GM18861 (cell line): ENCODE measurements around the gene OFD1.

Experiments
- ATAC-seq: cut with Tn5 transposase; IDR thresholded peaks from one replicate; pipeline ENCODE4 v1.9.1; 2021; ENCODE audit not compliant: unreplicated experiment

Gene OFD1

DNA sequence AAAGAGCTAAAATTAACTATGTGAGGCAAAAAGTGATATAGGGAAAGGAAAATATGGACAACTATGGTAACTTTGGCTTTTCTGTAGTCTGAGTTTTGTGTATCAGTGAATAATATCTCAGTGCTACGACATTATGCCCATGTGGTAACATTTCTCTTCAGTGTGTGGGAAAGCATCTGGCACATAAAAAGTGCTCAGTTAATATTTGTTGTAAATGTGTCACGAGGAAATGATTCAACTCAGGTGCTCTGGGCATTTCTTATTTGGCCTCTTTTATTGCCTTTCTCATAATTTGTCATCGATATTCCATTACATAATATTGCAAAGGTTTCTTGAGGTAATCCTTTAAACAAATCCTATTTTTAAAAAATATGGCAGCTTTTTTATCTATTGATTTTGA lies 17.6 kb downstream of the OFD1 start:
- ATAC-seq = no peak

DNA sequence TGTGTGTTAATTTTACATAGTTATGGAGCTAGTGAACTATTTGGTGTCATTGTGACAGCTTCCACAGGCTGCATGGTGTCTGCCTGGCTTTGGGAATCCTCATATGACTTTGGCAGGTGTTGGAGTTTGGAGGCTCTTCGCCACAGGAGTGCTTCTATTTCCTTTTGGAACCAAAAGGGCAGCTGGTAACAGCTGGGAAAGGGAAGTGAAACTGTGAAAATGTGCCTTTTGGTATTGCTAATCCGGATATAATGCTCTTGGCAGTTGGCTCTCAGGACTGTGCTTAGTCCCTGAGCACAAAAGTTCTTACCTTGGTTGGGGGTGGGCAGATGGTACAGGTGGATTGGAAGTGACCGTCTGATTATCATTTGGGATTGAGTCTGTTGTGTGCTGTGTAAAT lies 18.1 kb downstream of the OFD1 start:
- ATAC-seq = peak; percentile 47

DNA sequence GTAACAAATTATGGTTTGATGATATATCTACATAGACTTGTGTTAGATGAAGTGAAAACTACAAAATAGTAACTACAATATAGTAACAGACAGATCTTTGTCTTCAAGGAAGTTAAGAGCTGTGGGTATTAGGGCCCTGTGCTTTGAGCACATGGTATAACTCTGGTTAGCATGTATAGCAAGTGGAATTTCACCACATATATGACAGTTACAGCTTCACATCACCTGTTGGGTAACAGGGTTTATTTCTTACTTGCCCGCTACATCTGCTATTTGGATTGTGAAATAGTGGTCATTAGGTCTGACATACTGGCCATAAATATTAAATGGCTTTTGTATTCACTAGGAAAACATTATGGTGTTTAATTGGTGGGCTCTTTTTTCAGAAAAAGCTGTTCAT lies 20.2 kb downstream of the OFD1 start:
- ATAC-seq = no peak

DNA sequence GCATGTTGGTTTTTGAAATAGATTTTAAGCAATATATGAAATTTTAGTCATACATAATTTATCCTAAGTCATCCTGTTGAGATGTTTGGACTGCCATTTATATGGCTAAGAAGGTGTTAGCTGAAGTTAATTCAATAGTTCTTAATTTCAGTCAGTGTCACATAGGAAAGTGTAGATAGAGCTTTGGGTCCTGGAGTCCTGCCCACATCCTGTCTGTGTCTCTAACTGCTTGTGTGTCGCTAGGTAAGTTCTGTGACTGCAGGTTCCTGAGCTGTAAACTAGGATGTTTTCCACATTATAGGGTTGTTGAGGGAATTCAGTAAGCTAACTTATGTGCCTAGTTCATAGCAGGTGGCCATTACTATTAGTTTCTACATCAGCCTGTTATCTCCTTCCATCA lies 20.7 kb downstream of the OFD1 start:
- ATAC-seq = no peak

DNA sequence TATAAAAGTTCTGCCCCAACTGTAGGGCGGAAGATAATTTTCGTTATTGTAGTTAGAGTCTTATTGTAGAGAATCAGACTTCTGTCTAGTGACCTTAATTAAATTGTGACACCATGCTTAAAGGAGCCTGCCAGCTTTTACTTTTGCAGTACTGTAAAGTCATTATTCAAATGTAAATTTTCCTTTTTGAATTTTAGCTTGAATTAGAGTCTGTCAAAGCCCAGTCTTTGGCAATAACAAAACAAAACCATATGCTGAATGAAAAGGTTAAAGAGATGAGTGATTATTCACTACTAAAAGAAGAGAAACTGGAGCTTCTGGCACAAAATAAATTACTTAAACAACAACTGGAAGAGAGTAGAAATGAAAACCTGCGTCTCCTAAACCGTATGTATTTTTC lies 21.8 kb downstream of the OFD1 start:
- ATAC-seq = no peak

DNA sequence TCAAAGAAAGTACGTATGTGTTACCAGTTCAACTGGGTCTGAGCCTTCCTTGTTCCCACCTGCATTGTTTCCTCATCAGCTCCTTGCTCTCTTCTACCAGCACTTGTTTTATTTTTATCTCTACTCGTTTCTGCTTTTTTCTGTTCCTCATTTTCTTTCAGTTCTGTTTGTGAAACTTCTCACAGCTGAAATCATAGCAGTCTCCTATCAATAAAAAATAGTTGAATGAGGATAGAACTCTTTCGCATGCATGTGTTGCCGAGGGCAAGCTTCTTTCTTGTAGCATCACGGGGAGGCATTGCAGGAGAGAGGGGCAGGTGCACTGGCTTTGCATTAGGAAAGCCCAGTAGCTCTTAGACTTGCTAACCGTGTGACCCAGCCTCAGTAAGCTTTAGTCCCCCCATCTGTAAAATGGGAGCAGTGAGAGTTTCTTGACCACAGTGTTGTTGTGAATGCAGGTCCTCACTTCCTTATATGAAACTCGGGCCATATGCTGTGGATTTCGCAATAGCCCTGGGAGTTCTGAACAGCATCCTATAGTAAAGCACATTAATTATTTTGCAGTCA lies 24.7 kb downstream of the OFD1 start:
- ATAC-seq = peak; percentile 60

DNA sequence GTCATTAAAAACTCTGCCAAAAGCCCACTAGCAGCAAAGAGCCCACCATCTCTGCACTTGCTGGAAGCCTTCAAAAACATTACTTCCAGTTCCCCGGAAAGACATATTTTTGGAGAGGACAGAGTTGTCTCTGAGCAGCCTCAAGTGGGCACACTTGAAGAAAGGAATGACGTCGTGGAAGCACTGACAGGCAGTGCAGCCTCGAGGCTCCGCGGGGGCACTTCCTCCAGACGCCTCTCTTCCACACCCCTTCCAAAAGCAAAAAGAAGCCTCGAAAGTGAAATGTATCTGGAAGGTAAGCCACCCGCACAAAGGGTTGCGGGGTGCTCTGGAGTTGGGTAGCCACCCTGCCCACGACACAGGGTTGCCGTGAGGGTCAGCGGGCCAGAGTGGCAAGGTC lies 25.9 kb downstream of the OFD1 start:
- no peak for ATAC-seq

DNA sequence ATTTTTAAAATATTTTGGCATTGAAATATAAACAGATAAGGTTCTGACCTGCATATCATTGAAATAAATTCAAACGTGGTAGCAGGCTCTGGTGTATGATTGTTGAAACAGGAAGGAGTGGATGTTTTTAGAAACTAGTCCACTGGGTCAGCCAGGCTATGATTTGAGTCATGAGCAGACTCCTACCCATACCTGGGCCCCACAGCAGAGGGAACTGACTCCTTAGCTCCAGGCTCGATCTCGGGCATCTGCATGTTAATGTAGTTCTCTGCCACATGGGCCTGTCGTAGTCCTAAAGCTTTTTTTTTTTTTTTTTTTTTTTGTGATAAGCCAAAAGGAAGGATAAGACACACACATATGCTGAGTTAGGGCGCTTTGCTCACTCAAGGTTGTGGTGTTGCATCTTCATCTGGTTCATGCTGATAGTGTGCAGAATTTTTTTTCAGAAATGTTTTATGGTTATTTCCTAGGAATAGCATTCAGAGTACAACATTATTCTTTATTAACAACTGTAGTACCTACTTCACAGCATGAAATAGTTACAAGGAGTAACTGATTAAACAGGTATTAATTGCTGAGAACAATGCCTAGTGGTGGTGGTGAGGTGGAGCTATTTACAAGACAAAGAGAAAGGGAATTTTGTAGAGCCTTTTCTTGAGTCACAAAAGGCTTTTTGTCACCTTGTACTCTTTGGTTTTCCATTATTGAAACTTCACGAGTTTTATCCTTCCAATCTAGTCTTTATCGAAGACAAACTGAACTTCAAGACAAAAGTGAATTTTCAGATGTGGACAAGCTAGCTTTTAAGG lies 27.3 kb downstream of the OFD1 start:
- ATAC-seq = peak; percentile 55

DNA sequence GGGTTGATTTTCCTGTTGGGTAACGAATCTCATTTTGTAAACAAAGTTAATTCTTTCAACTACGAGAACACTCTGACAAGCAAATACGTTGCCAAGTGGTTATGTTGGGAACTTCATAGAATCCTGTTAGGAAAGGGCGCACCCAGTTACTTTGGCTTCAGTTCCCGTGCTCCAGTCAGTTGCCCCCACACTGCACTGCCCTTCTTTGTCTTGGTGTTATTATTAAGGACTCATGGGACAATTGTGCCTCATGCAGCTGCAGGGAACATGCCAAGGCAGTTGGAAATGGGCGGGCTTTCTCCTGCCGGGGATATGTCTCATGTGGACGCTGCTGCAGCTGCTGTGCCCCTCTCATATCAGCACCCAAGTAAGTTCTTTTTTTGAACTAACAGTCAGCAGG lies 28.9 kb downstream of the OFD1 start:
- no peak for ATAC-seq

DNA sequence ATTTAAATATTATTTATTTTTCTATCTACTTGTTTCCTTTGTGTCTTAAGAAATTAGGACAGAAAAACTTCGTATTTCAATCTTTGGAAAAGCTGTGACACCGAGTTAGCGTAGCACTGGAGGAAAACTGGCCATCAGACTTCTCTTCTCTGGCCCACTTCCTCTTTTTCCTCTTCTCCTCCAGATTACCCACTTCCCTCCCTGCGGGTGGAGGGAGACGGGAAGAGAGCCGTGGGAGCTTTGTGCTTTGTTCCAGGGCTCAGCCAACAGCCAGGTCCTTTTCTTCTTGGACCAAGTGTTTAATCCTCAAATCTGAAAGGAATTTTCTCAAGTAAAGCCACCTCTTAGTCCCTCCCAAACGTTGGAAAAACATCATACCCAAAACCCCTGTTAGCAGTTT lies 29.7 kb downstream of the OFD1 start:
- ATAC-seq = no peak

DNA sequence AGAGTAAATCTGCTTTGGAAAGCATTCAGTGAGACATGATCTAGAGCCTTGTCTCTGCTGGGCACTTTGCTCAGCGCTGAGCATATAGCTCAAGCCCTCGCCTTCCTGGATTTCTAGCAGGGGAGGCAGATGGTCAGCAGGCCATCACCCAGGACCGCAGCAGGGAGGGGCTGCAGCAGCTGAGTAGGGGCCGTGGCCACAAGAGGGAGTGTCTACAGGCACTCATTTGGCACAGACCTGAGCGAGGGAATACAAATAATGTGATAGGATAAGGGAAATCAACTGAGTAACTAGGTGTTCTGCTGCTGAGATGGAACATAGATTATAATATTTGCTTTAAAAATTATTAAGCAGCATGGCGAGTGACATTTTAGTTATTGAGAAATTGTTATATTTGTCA lies 30.2 kb downstream of the OFD1 start:
- no peak for ATAC-seq

DNA sequence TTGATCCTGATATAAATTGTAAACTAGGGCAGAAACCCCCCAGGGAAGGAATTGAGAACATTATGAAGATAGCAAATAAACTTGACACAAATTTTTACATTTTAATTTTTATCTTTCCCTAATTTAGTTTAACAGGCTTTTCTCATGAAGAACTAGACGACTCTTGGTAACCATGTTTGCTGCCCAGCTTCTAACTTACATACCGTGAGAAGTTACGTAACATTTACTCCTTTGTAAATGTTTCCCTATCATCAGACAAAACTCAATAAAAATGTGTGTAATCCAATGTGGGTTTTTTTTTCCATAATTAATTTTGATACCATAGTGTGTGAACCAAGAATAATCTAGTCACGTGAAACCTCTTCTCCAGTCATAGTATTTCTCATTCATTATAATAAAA lies 34.4 kb downstream of the OFD1 start:
- ATAC-seq = no peak

DNA sequence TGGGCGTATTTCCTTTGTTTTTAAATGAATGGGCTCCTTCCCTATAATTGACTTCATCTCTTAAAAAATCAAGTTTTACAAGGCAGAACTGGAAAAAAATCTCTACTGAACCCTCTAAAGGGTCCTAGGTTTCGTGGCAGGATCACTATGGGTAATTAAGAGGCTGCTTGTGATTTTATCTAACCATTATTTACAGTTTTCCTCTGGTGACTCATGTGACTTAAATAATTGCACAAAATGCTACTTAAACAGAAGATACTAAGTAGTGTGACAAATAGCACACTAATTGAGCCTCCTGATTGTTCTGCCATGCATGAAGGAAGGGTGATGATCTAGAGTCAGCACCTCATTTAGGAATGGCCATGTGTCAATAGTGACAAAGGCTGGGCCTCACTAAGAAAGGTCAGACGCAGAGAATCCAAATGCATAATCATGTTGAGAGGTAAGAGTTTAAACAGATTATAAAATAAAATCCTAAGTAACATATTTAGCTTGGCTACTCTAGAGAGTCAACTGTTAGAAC lies 35.5 kb downstream of the OFD1 start:
- ATAC-seq = no peak

DNA sequence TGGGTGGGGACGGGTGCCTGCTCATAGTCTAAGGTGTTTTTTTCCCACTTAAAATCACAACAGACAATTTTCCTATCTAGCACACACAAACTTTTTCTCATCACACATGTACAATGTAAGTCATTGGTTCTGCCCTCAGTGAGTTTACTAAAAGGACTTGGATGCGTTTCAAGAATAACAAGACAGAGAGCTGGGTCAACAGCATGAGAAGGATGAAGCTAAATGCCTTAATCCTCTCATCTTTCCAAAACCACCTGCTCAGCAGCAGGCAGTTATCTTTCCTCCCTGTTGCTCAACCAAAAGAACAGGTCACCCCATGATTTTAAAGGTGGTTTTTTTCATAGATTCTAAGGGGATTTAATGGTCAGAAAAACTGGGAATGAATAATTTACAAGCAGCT lies 40.1 kb downstream of the OFD1 start:
- no peak for ATAC-seq

DNA sequence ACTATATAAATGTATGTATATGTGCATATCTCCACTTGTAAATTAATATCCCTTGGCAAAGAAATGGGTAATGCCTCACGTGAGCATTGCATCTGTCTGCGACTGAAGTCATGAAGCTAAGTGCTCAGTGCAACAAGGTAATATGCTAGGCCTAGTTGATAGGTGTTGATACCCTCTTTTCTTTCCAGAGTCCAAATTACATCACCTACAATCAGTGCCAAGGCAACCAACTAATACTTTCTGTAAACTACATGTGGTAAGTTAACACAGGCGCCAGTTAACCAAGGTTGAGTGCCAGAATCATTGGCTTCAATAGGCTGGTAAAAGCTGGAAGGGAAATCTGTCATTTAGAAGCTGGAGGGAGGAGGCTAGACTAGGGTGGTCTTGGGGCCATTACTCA lies 41.3 kb downstream of the OFD1 start:
- no peak for ATAC-seq

DNA sequence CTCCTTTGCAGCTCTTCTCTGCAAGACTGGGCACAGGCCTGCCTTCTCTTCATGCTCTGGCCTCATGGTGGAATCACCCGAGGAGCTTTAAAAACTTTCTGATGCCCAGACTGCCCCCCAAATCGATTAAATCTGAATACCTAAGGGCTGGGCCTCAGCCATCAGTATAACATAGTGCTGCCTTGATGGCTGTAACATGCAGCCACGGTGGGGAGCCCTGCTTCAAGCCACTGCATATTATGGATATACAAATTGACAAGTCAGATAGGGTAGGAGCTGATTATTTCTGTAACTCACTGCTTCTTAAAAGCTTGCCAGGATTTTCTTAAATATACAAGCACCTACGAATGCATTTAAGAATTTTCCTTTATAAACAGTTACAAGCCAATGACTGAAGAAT lies 41.8 kb downstream of the OFD1 start:
- no peak for ATAC-seq

DNA sequence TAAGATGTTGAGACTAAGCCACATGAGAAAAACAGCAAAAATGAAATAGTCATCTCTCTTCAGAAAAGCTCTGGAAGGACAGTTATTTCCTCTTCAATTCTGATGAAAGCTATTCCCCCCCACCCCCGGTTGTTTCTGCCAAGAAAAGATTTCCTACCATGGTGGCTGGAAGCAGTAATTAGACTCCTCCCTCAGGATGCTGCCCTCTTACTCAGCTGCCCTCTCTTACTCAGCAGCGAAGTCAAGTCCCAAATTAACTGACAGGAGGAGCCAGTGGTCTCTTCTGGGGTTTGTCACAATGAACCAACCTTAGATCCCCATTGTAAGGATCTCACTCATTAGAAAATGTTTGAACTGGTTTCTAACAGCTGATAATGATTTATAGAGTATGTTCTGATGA lies 44.4 kb downstream of the OFD1 start:
- no peak for ATAC-seq

DNA sequence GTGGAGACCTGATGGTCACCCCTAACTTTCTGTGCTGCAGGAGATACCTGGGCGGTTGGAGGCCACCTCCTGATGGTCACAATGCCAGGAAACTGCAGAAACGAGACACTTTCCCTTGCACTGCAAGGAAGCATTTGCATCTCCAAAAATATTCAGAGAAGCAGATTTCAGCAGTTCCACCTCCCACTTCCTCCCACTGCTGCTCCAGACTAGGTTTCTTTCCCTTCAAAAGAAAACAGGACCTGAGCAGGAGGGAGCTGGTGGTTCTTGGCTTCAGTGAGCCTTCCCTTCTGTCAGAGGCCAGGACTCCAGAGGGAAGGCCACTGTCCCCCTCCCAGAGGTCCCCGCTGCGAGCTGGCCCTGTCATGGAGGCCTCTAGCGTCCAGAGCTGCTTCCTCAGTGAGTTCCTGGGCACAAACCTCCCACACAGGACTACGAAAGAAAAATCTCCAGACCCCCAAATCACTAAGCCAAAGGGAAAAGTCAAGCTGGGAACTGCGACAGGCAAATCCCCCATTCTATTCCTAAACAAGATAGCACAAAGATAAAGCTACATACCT lies 46.4 kb downstream of the OFD1 start:
- ATAC-seq = no peak

DNA sequence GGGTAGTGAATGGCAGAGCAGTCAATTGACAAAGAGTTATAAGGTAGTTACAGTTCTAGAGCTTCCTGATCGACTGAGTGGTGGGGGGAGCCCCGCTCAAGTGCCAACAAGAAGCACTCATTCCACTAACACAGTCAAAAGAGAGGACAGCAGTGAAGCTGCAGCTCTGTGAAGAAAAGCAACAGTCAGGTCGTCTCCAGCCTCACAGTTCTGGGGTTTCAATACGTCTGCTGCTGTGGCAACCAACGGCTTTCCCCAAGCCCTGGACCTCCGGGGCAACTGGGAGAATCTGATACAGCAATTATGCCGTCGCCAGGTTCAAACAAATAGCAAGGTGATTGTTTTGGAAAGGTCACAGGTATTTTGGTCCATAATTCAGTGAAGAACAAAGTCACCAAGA lies 51.5 kb downstream of the OFD1 start:
- ATAC-seq = no peak

DNA sequence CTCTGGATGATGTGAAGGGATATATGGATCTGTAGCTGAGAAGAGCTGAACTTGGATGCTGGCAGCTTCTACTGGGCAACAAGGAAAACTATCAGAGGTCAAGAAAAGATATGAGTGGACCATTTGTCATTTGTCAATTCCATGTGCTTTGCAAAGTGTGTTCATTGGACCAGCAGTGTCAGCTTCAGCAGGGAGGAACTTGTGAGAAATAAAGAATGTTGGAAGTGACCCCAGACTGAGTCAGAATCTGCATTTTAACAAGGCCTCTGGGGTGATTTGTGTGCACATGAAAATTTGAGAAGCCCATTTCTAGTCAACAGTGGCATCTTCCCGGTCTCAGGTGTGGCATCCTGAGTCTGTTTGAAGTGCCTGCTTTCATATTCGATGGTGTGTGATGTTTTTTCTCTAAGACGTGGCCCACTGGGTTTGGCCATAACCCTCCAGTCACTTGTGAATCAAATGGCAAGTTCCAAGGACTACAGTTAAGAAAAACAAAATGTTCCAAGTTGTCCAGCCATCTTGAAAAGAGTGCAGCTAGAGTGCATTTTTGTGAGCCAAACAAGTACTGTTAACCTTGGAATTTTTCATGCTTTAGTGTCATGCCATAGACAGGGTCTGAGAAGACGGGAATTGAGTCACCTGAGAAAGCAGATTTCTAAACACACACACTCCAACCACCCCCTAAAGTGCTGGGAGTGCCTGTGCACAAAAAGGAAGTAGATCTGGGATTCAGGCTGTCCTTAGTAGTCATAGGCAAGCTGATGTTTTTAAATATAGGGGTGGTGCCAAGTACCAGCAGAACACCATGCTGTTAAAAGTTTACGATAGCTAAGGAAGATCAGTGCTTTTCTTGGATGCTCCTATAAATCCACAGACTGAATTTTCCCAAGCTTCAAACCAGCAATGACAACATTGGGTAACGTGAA lies 55.9 kb downstream of the OFD1 start:
- no peak for ATAC-seq

DNA sequence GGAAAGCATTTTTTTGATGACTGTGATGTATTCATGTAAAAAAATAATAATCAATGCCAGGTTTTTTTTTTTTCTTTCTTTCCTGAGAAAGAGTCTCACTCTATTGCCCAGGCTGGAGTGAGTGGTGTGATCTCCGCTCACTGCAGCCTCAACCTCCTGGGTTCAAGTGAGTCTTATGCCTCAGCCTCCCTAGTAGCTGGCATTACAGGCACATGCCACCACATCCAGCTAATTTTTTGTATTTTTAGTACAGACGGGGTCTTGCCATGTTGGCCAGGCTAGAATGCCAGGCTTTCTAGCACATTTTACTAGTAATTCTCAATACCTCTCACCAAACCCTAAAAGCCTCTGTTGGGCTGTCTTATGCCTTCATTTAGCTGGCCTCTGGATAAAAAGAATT lies 56.6 kb downstream of the OFD1 start:
- no peak for ATAC-seq
